Measurements from ENCODE around the gene TFPT.

TFPT gene

GRCh38 chr19:54152267-54152666 lies 36.8 kb upstream of the TFPT start:
- Histone ChIP-seq H3K4me1 (ENCODE audit: insufficient read depth, low read length) (peaks cover 6% of the 10 kb centered on the region; the same call in 1 of the 2 replicates), H2AFZ (ENCODE audit: low read depth, low read length) (no peak overlapping the region), H3K27ac (ENCODE audit: low read length) (no peak overlapping the region), H3K79me2 (ENCODE audit: insufficient read depth, low read length) (peaks cover 12% of the 10 kb centered on the region), H3K36me3 (ENCODE audit: insufficient read depth, low read length) (peaks cover 98% of the 10 kb centered on the region), H3K9me3 (ENCODE audit: insufficient read depth, low read length, severe bottlenecking) (no peaks in the 10 kb centered on the region), H3K4me2 (ENCODE audit: insufficient read depth, low read length) (no peak overlapping the region), H3K4me3 (ENCODE audit: low read depth in 1 of 2, low read length in 2 of 2) (no peak overlapping the region), H4K20me1 (ENCODE audit: insufficient read depth, low read length) (peaks cover 48% of the 10 kb centered on the region), H3K9ac (ENCODE audit: low read depth, low read length) (no peak overlapping the region), H3K27me3 (ENCODE audit: insufficient read depth, low read length, poor library complexity) (no peaks in the 10 kb centered on the region)
- ATAC-seq (ENCODE audit: insufficient read depth, low read depth): no peak
- DNase-seq: no peak
- TF ChIP-seq EZH2 (IDR thresholded peaks at IDR 0.05; ENCODE audit: borderline replicate concordance, low read depth, low read length, severe bottlenecking): no peak

GRCh38 chr19:54151362-54152035 lies 36.0 kb upstream of the TFPT start:
- no peak for ATAC-seq (ENCODE audit: insufficient read depth, low read depth)
- Histone ChIP-seq H3K9ac (ENCODE audit: low read depth, low read length) (no peak overlapping the region), H3K27ac (ENCODE audit: low read length) (no peak overlapping the region), H3K9me3 (ENCODE audit: insufficient read depth, low read length, severe bottlenecking) (no peaks in the 10 kb centered on the region), H3K4me2 (ENCODE audit: insufficient read depth, low read length) (no peak overlapping the region), H3K4me1 (ENCODE audit: insufficient read depth, low read length) (no peaks in the 10 kb centered on the region), H3K79me2 (ENCODE audit: insufficient read depth, low read length) (peaks cover 5% of the 10 kb centered on the region; the same call in 1 of the 2 replicates), H3K4me3 (ENCODE audit: low read depth in 1 of 2, low read length in 2 of 2) (no peak overlapping the region), H3K27me3 (ENCODE audit: insufficient read depth, low read length, poor library complexity) (no peaks in the 10 kb centered on the region), H4K20me1 (ENCODE audit: insufficient read depth, low read length) (peaks cover 48% of the 10 kb centered on the region), H2AFZ (ENCODE audit: low read depth, low read length) (no peak overlapping the region), H3K36me3 (ENCODE audit: insufficient read depth, low read length) (peaks cover 98% of the 10 kb centered on the region)
- no peak for DNase-seq
- TF ChIP-seq CTCF (IDR thresholded peaks at IDR 0.05; ENCODE audit: borderline replicate concordance, extremely low read depth, low read length, poor library complexity, severe bottlenecking) (no peak), EZH2 (IDR thresholded peaks at IDR 0.05; ENCODE audit: borderline replicate concordance, low read depth, low read length, severe bottlenecking) (no peak)

- H3K27me3 ChIP-seq (ENCODE audit: insufficient read depth, low read length, poor library complexity): no peaks in the 10 kb centered on the region
- H4K20me1 ChIP-seq (ENCODE audit: insufficient read depth, low read length): peaks cover 51% of the 10 kb centered on the region
- TF ChIP-seq CTCF (IDR thresholded peaks at IDR 0.05; ENCODE audit: borderline replicate concordance, extremely low read depth, low read length, poor library complexity, severe bottlenecking) (no peak), EZH2 (IDR thresholded peaks at IDR 0.05; ENCODE audit: borderline replicate concordance, low read depth, low read length, severe bottlenecking) (no peak)
- peaks cover 98% of the 10 kb centered on the region for H3K36me3 ChIP-seq (ENCODE audit: insufficient read depth, low read length)
- H3K79me2 ChIP-seq (ENCODE audit: insufficient read depth, low read length): peaks cover 5% of the 10 kb centered on the region; the same call in 1 of the 2 replicates
- no peak overlapping the region for H3K9ac ChIP-seq (ENCODE audit: low read depth, low read length)
- ATAC-seq (ENCODE audit: insufficient read depth, low read depth) (no peak), DNase-seq (no peak)
- no peak overlapping the region for H3K4me3 ChIP-seq (ENCODE audit: low read depth in 1 of 2, low read length in 2 of 2)
- H3K4me1 ChIP-seq (ENCODE audit: insufficient read depth, low read length): no peaks in the 10 kb centered on the region
- no peaks in the 10 kb centered on the region for H3K9me3 ChIP-seq (ENCODE audit: insufficient read depth, low read length, severe bottlenecking)
- H3K27ac ChIP-seq (ENCODE audit: low read length): no peak overlapping the region
- H2AFZ ChIP-seq (ENCODE audit: low read depth, low read length): no peak overlapping the region
- H3K4me2 ChIP-seq (ENCODE audit: insufficient read depth, low read length): no peak overlapping the region
Observed at GRCh38 chr19:54149021-54149812, 33.8 kb upstream of the TFPT start.

GRCh38 chr19:54148158-54148557 lies 32.7 kb upstream of the TFPT start:
- peaks cover 49% of the 10 kb centered on the region for H4K20me1 ChIP-seq (ENCODE audit: insufficient read depth, low read length)
- no peak overlapping the region for H2AFZ ChIP-seq (ENCODE audit: low read depth, low read length)
- no peaks in the 10 kb centered on the region for H3K27me3 ChIP-seq (ENCODE audit: insufficient read depth, low read length, poor library complexity)
- no peaks in the 10 kb centered on the region for H3K9me3 ChIP-seq (ENCODE audit: insufficient read depth, low read length, severe bottlenecking)
- peaks cover 98% of the 10 kb centered on the region for H3K36me3 ChIP-seq (ENCODE audit: insufficient read depth, low read length)
- H3K4me1 ChIP-seq (ENCODE audit: insufficient read depth, low read length): no peaks in the 10 kb centered on the region
- no peak overlapping the region for H3K4me2 ChIP-seq (ENCODE audit: insufficient read depth, low read length)
- H3K79me2 ChIP-seq (ENCODE audit: insufficient read depth, low read length): peaks cover 5% of the 10 kb centered on the region; the same call in 1 of the 2 replicates
- no peak overlapping the region for H3K27ac ChIP-seq (ENCODE audit: low read length)
- no peak overlapping the region for H3K4me3 ChIP-seq (ENCODE audit: low read depth in 1 of 2, low read length in 2 of 2)
- TF ChIP-seq CTCF (IDR thresholded peaks at IDR 0.05; ENCODE audit: borderline replicate concordance, extremely low read depth, low read length, poor library complexity, severe bottlenecking) (no peak), EZH2 (IDR thresholded peaks at IDR 0.05; ENCODE audit: borderline replicate concordance, low read depth, low read length, severe bottlenecking) (no peak)
- ATAC-seq (ENCODE audit: insufficient read depth, low read depth) (no peak), DNase-seq (no peak)
- no peak overlapping the region for H3K9ac ChIP-seq (ENCODE audit: low read depth, low read length)
